ENCODE data around the gene LRRC41.
"Not testable (repeated sequence)": the region's sequence is repeated elsewhere in the genome, so short reads cannot be mapped to it uniquely, and the experiment has no call there.

Gene LRRC41

GRCh38 chr1:46303038-46303871 is at the start of gene LRRC41, which contains the start of gene UQCRH:
LRRC41 (minus strand) TSS chr1:46303616; CDS start chr1:46303322, 294 bp downstream.
UQCRH (plus strand) TSS chr1:46303698; CDS start chr1:46303767, 69 bp downstream.
- DNase-seq (ENCODE audit: low read depth in 2 of 2, low spot score in 1 of 2): peak; percentile 79 to 86

- DNase-seq (ENCODE audit: low read depth in 2 of 2, low spot score in 1 of 2): no peak
These were observed 48.9 kb upstream of the LRRC41 start for GRCh38 chr1:46352363-46352762.

GRCh38 chr1:46345281-46345680 is 41.9 kb upstream of the LRRC41 start:
- no peak for DNase-seq (ENCODE audit: low read depth in 2 of 2, low spot score in 1 of 2)

- DNase-seq (ENCODE audit: low read depth in 2 of 2, low spot score in 1 of 2): no peak
These were observed 41.1 kb upstream of the LRRC41 start for GRCh38 chr1:46344481-46344880.

- DNase-seq (ENCODE audit: low read depth in 2 of 2, low spot score in 1 of 2): no peak
These were observed 40.3 kb upstream of the LRRC41 start for GRCh38 chr1:46343705-46344104.

- DNase-seq (ENCODE audit: low read depth in 2 of 2, low spot score in 1 of 2): no peak
These were observed 39.9 kb upstream of the LRRC41 start for GRCh38 chr1:46343351-46343695.

- DNase-seq (ENCODE audit: low read depth in 2 of 2, low spot score in 1 of 2): no peak
These were observed 39.4 kb upstream of the LRRC41 start for GRCh38 chr1:46342677-46343350.

GRCh38 chr1:46342084-46342656 is 38.8 kb upstream of the LRRC41 start:
- no peak for DNase-seq (ENCODE audit: low read depth in 2 of 2, low spot score in 1 of 2)

GRCh38 chr1:46341222-46342083 is 38.0 kb upstream of the LRRC41 start:
- no peak for DNase-seq (ENCODE audit: low read depth in 2 of 2, low spot score in 1 of 2)

- DNase-seq (ENCODE audit: low read depth in 2 of 2, low spot score in 1 of 2): peak; percentile 52 to 68
These were observed 37.2 kb upstream of the LRRC41 start, which contains the start of gene NSUN4 for GRCh38 chr1:46340404-46341221. NSUN4 (plus strand) TSS chr1:46340807; CDS start chr1:46340827, 20 bp downstream.

- DNase-seq (ENCODE audit: low read depth in 2 of 2, low spot score in 1 of 2): not testable (repeated sequence)
These were observed 34.0 kb upstream of the LRRC41 start for GRCh38 chr1:46337409-46337808.

- DNase-seq (ENCODE audit: low read depth in 2 of 2, low spot score in 1 of 2): no peak
These were observed 31.7 kb upstream of the LRRC41 start for GRCh38 chr1:46335081-46335480.

- no peak for DNase-seq (ENCODE audit: low read depth in 2 of 2, low spot score in 1 of 2)
These were observed 30.6 kb upstream of the LRRC41 start for GRCh38 chr1:46334030-46334384.

GRCh38 chr1:46333300-46334029 is 30.0 kb upstream of the LRRC41 start:
- DNase-seq (ENCODE audit: low read depth in 2 of 2, low spot score in 1 of 2): no peak

- not testable (repeated sequence) for DNase-seq (ENCODE audit: low read depth in 2 of 2, low spot score in 1 of 2)
These were observed 28.5 kb upstream of the LRRC41 start for GRCh38 chr1:46331786-46332540.

- DNase-seq (ENCODE audit: low read depth in 2 of 2, low spot score in 1 of 2): not testable (repeated sequence)
These were observed 27.0 kb upstream of the LRRC41 start for GRCh38 chr1:46330381-46330780.

GRCh38 chr1:46329807-46330206 is 26.4 kb upstream of the LRRC41 start:
- DNase-seq (ENCODE audit: low read depth in 2 of 2, low spot score in 1 of 2): not testable (repeated sequence)

- not testable (repeated sequence) for DNase-seq (ENCODE audit: low read depth in 2 of 2, low spot score in 1 of 2)
These were observed 24.8 kb upstream of the LRRC41 start for GRCh38 chr1:46328182-46328581.
